ENCODE measurements around the gene GLUL.

The GLUL gene

GRCh38 chr1:182391362-182392049 lies at the start of gene GLUL:
Gene GLUL, minus strand, starts transcription at chr1:182391790. Its CDS starts 3,053 bp downstream, at chr1:182388737.
- peak; percentile 97 for DNase-seq (ENCODE audit: low spot score)

- no peak for DNase-seq (ENCODE audit: low spot score)
Observed at GRCh38 chr1:182438326-182438725, 46.7 kb upstream of the GLUL start.

GRCh38 chr1:182433580-182433979 lies 42.0 kb upstream of the GLUL start:
- no peak for DNase-seq (ENCODE audit: low spot score)

GRCh38 chr1:182431278-182431677 lies 39.7 kb upstream of the GLUL start:
- DNase-seq (ENCODE audit: low spot score): no peak

GRCh38 chr1:182430263-182431068 lies 38.9 kb upstream of the GLUL start:
- no peak for DNase-seq (ENCODE audit: low spot score)

- no peak for DNase-seq (ENCODE audit: low spot score)
Observed at GRCh38 chr1:182428043-182428442, 36.5 kb upstream of the GLUL start.

- no peak for DNase-seq (ENCODE audit: low spot score)
Observed at GRCh38 chr1:182426442-182427430, 35.1 kb upstream of the GLUL start.

- no peak for DNase-seq (ENCODE audit: low spot score)
Observed at GRCh38 chr1:182415789-182416188, 24.2 kb upstream of the GLUL start.

- DNase-seq (ENCODE audit: low spot score): no peak
Observed at GRCh38 chr1:182413969-182414368, 22.4 kb upstream of the GLUL start.

- DNase-seq (ENCODE audit: low spot score): no peak
Observed at GRCh38 chr1:182413486-182413885, 21.9 kb upstream of the GLUL start.

- no peak for DNase-seq (ENCODE audit: low spot score)
Observed at GRCh38 chr1:182410620-182411273, 19.2 kb upstream of the GLUL start.

GRCh38 chr1:182410138-182410537 lies 18.5 kb upstream of the GLUL start:
- DNase-seq (ENCODE audit: low spot score): no peak

GRCh38 chr1:182408435-182409075 lies 17.0 kb upstream of the GLUL start:
- DNase-seq (ENCODE audit: low spot score): no peak

- no peak for DNase-seq (ENCODE audit: low spot score)
Observed at GRCh38 chr1:182407724-182408123, 16.1 kb upstream of the GLUL start.

GRCh38 chr1:182406012-182406411 lies 14.4 kb upstream of the GLUL start:
- DNase-seq (ENCODE audit: low spot score): no peak

- DNase-seq (ENCODE audit: low spot score): no peak
Observed at GRCh38 chr1:182405578-182405977, 14.0 kb upstream of the GLUL start.

GRCh38 chr1:182404781-182405180 lies 13.2 kb upstream of the GLUL start:
- no peak for DNase-seq (ENCODE audit: low spot score)

GRCh38 chr1:182400567-182400966 lies 9.0 kb upstream of the GLUL start, which contains the start of gene TEDDM1:
Gene TEDDM1, minus strand, starts transcription at chr1:182400667. Its CDS starts 182 bp downstream, at chr1:182400485.
- no peak for DNase-seq (ENCODE audit: low spot score)

GRCh38 chr1:182397653-182398393 lies 6.2 kb upstream of the GLUL start:
- no peak for DNase-seq (ENCODE audit: low spot score)

GRCh38 chr1:182395906-182396305 lies 4.3 kb upstream of the GLUL start:
- DNase-seq (ENCODE audit: low spot score): no peak
